Naive thymus-derived CD4-positive, alpha-beta T cell (primary cell): ENCODE data around the gene PRKCB. TPM values are rescaled to one million over a fixed set of nuclear protein-coding genes. Genes with fewer than 3 reads are reported as not detected.

Experiments
- ATAC-seq: fragments of 150-1000 bp; cut with Tn5 transposase; 2 replicates; pipeline ENCODE4 v1.10.0; 2021; ENCODE audit warnings: mild to moderate bottlenecking, moderate library complexity
- CTCF ChIA-PET: fragments of 350-600 bp; sonication (Branson Sonifier 250); formaldehyde crosslinking; loops from one replicate; lab custom pipeline; 2021; ENCODE audit warnings: antibody characterized with exemption; lab: Charles Lee
- POLR2A ChIA-PET: fragments of 350-600 bp; sonication (Branson Sonifier 250); formaldehyde crosslinking; loops from one replicate; lab custom pipeline; 2021; ENCODE audit warnings: antibody characterized with exemption, inconsistent platforms; lab: Charles Lee
- DNase-seq, 9 donors: peaks; one replicate each; pipeline versions ENCODE4 v3.0.0 to v3.0.0-alpha.2; 2020 to 2022; ENCODE audit warnings: mixed read lengths in 1 of 9
- H3K27ac ChIP-seq: one replicate; pipeline ENCODE4 v1.7.0; 2013; ENCODE audit warnings: mild to moderate bottlenecking, low read depth, low read length, moderate library complexity
- H3K27me3 ChIP-seq, 2 donors: one replicate each; pipeline ENCODE4 v1.7.0; 2013; ENCODE audit warnings: low read length in 2 of 2, mild to moderate bottlenecking in 2 of 2, moderate library complexity in 2 of 2; ENCODE audit not compliant: control insufficient read depth in 2 of 2, insufficient read depth in 2 of 2
- H3K36me3 ChIP-seq, 3 experiments: 1 replicate in 2 of 3; 2 replicates in 1 of 3; pipeline ENCODE4 v1.7.0; 2013; ENCODE audit warnings: low read length in 3 of 3, mild to moderate bottlenecking in 3 of 3, moderate library complexity in 1 of 3; ENCODE audit not compliant: insufficient read depth in 3 of 3, control insufficient read depth in 2 of 3
- H3K4me1 ChIP-seq, 2 donors: one replicate each; pipeline ENCODE4 v1.7.0; 2013; ENCODE audit warnings: low read length in 2 of 2, mild to moderate bottlenecking in 2 of 2, moderate library complexity in 1 of 2; ENCODE audit not compliant: control insufficient read depth in 2 of 2, insufficient read depth in 2 of 2
- H3K4me3 ChIP-seq: 2 replicates; pipeline ENCODE4 v1.7.0; 2013; ENCODE audit warnings: mild to moderate bottlenecking, low read length
- H3K9me3 ChIP-seq, 3 experiments: 1 replicate in 2 of 3; 2 replicates in 1 of 3; pipeline ENCODE4 v1.7.0; 2013; ENCODE audit warnings: low read length in 3 of 3; ENCODE audit not compliant: control insufficient read depth in 2 of 3
- H3K27ac Mint-ChIP-seq, 9 donors: one replicate each; pipeline ENCODE4 v1.8.0; 2020 to 2022; ENCODE audit warnings: mixed read lengths in 9 of 9, mild to moderate bottlenecking in 8 of 9, moderate library complexity in 5 of 9, inconsistent platforms in 2 of 9
- H3K27me3 Mint-ChIP-seq, 5 donors: one replicate each; pipeline ENCODE4 v1.8.0; 2021 to 2022; ENCODE audit warnings: mixed read lengths in 5 of 5, mild to moderate bottlenecking in 1 of 5
- H3K36me3 Mint-ChIP-seq, 5 donors: one replicate each; pipeline ENCODE4 v1.8.0; 2020 to 2022; ENCODE audit warnings: mixed read lengths in 5 of 5, mild to moderate bottlenecking in 3 of 5, inconsistent platforms in 1 of 5
- H3K4me1 Mint-ChIP-seq, 7 donors: one replicate each; pipeline ENCODE4 v1.8.0; 2020 to 2022; ENCODE audit warnings: mixed read lengths in 7 of 7, mild to moderate bottlenecking in 3 of 7, inconsistent platforms in 1 of 7
- H3K4me3 Mint-ChIP-seq, 10 donors: one replicate each; pipeline ENCODE4 v1.8.0; 2020 to 2022; ENCODE audit warnings: mild to moderate bottlenecking in 10 of 10, mixed read lengths in 10 of 10, moderate library complexity in 6 of 10, inconsistent platforms in 2 of 10
- H3K9me3 Mint-ChIP-seq, 11 donors: one replicate each; pipeline ENCODE4 v1.8.0; 2020 to 2022; ENCODE audit warnings: mixed read lengths in 11 of 11, mild to moderate bottlenecking in 4 of 11, inconsistent platforms in 1 of 11, moderate library complexity in 1 of 11
- intact Hi-C, 2 donors: fragments of 100-400 bp; cut with micrococcal nuclease; formaldehyde crosslinking; loops; one replicate each; pipeline ENCODE4 v1.15.1; 2023
- polyA plus RNA-seq, 2 donors: library from polyadenylated mRNA; unstranded; fragments of 300-500 nt; fragmentation: Illumina TruSeq; gene quantifications; one replicate each; pipeline ENCODE4 v1.2.3, GENCODE V29; 2021
- total RNA-seq, 6 experiments: library from RNA in 5 of 6; stranded (reverse) in 5 of 6; gene quantifications; 1 replicate in 5 of 6; 2 replicates in 1 of 6; pipeline ENCODE4 v1.2.3 and lab custom pipeline; 2021 to 2026

PRKCB gene
- total and polyA plus RNA-seq, 7 experiments from 2014 or later: 32.4 to 180 (median 72.9) TPM

DNA sequence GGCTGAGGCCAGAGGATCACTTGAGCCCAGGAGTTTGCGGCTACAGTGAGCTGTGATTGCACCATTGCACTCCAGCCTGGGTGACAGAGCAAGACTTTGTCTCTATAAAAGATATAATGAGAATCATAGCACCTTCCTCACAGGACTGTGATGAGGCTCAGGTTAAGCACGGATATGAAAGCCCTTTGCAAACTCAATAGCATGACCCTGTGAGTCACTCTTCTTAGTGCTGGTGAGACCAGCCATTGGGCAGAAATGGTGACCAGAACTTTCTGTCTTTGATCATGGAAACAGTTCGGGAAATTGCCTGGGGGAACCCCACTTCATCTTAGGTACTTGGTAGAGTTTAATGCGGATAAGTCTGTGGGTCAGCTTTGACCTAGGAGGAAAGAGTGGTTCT is 144.2 kb downstream of the PRKCB start:
- CTCF ChIA-PET: no interaction called here

DNA sequence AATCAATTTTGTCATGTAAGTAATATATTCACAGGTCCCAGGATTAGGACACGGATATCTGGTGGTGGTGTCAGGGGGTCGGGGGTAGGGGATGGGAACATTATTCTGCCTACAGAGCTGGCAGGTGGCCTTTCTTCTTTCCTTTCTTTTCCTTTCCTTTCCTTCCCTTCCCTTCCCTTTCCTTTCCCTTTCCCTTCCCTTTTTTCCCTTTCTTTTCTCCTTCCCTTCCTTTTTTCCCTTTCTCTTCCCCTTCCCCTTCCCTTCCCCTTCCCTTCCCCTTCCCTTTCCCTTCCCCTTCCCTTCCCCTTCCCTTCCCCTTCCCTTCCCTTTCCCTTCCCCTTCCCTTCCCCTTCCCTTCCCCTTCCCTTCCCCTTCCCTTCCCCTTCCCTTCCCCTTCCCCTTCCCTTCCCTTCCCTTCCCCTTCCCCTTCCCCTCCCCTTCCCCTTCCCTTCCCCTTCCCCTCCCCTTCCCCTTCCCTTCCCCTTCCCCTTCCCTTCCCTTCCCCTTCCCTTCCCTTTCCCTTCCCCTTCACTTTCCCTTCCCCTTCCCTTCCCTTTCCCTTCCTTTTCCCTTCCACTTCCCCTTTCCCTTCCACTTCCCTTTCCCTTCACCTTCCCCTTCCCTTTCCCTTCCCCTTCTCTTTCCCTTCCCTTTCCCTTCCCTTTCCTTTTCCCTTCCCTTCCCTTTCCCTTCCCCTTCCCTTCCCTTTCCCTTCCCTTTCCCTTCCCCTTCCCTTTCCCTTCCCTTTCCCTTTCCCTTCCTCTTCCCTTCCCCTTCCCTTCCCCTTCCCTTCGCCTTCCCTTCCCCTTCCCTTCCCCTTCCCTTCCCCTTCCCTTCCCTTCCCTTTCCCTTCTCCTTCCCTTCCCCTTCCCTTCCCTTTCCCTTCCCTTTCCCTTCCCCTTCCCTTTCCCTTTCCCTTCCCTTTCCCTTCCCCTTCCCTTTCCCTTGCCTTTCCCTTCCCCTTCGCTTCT is 145.9 kb downstream of the PRKCB start:
- H3K9me3 Mint-ChIP-seq: no peaks in the 10 kb centered on the region
- peaks cover 3 to 39% (median 13%) of the 10 kb centered on the region in 7 donors for H3K4me1 Mint-ChIP-seq

More for the DNA sequence above, 144.2 kb downstream of the PRKCB start:
- peak overlapping the region in 1 of 9 donors; percentile 62 for H3K27ac Mint-ChIP-seq
- no peaks in the 10 kb centered on the region for H3K27me3 Mint-ChIP-seq
- no peaks in the 10 kb centered on the region for H3K36me3 ChIP-seq
- no peak overlapping the region for H3K27ac ChIP-seq
- H3K4me1 ChIP-seq: peaks cover 0 to 10% of the 10 kb centered on the region in 2 donors
- no peaks in the 10 kb centered on the region for H3K9me3 ChIP-seq
- peaks cover 18 to 51% (median 27%) of the 10 kb centered on the region in 7 donors for H3K4me1 Mint-ChIP-seq
- H3K9me3 Mint-ChIP-seq: no peaks in the 10 kb centered on the region
- H3K4me3 ChIP-seq: no peak overlapping the region
- H3K27me3 ChIP-seq: no peaks in the 10 kb centered on the region
- POLR2A ChIA-PET: no interaction called here
- peaks cover 0 to 26% (median 11%) of the 10 kb centered on the region in 5 donors for H3K36me3 Mint-ChIP-seq
- no peak overlapping the region for H3K4me3 Mint-ChIP-seq
- no peak for ATAC-seq
- DNase-seq: no peak
- intact Hi-C loops: no loop called here

DNA sequence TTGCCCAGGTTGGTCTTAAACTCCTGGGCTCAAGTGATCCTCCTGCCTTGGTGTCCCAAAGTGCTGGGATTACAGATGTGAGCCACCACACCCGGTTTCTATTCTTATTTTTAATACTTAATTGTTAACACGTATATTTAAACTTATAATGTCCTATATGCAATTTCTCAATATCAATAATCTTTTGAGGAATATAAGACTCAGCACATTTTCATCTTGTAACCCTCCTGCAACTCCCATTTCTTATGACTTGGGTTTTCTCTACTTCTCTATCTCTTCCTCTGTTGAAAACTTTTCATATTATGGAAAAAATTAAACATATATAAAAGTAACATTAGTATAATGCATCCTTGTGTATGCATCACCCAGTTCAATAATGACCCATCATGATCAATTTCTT is 150.7 kb downstream of the PRKCB start:
- Mint-ChIP-seq H3K4me1 (peaks cover 4 to 24% (median 9%) of the 10 kb centered on the region in 7 donors), H3K9me3 (no peaks in the 10 kb centered on the region), H3K4me3 (no peak overlapping the region), H3K27me3 (no peaks in the 10 kb centered on the region), H3K27ac (no peak overlapping the region), H3K36me3 (peaks cover 0 to 46% (median 29%) of the 10 kb centered on the region in 5 donors)
- intact Hi-C loops: no loop called here
- ChIA-PET CTCF (no interaction called here), POLR2A (no interaction called here)
- ATAC-seq: no peak
- no peaks in the 10 kb centered on the region for H3K9me3 ChIP-seq
- no peak for DNase-seq
- no peak overlapping the region for H3K27ac ChIP-seq
- H3K36me3 ChIP-seq: peaks cover 0 to 8% (median 0%) of the 10 kb centered on the region in 3 experiments
- H3K4me1 ChIP-seq: peaks cover 0 to 10% of the 10 kb centered on the region in 2 donors
- H3K4me3 ChIP-seq: no peak overlapping the region
- no peaks in the 10 kb centered on the region for H3K27me3 ChIP-seq

More for the DNA sequence above, 145.9 kb downstream of the PRKCB start:
- Mint-ChIP-seq H3K36me3 (peaks cover 0 to 27% (median 9%) of the 10 kb centered on the region in 5 donors), H3K4me3 (no peak overlapping the region), H3K27ac (peak overlapping the region in 1 of 9 donors; percentile 33), H3K27me3 (no peaks in the 10 kb centered on the region)
- Histone ChIP-seq H3K4me3 (no peak overlapping the region), H3K27me3 (no peaks in the 10 kb centered on the region), H3K9me3 (no peaks in the 10 kb centered on the region), H3K4me1 (peaks cover 0 to 3% of the 10 kb centered on the region in 2 donors), H3K27ac (no peak overlapping the region), H3K36me3 (no peaks in the 10 kb centered on the region)
- no peak for ATAC-seq
- ChIA-PET POLR2A (no interaction called here), CTCF (no interaction called here)
- no peak for DNase-seq
- intact Hi-C loops: no loop called here

DNA sequence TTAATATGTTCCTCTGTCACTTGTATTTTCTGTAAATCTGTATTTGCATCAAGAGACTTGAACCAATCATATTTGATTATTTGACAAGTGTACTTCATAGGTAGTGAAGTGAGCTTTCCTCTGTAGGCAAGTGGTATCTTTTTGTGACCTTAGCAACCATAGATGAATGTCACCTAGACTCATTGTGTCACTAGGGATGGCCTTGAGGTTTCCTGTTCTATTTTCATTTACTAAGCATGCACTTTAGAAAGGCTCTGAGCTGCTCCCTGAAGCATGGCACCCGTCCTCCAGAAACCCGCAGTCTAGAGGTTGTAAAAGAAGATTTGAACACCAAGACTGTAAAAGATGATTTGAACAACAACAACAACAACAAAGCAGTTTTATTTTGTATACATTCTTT is 151.7 kb downstream of the PRKCB start:
- no peaks in the 10 kb centered on the region for H3K27me3 Mint-ChIP-seq
- Histone ChIP-seq H3K36me3 (peaks cover 0 to 8% (median 0%) of the 10 kb centered on the region in 3 experiments), H3K27ac (no peak overlapping the region), H3K4me1 (peaks cover 0 to 10% of the 10 kb centered on the region in 2 donors), H3K9me3 (no peaks in the 10 kb centered on the region), H3K4me3 (no peak overlapping the region), H3K27me3 (no peaks in the 10 kb centered on the region)
- ChIA-PET CTCF (no interaction called here), POLR2A (no interaction called here)
- H3K4me1 Mint-ChIP-seq: peaks cover 4 to 24% (median 9%) of the 10 kb centered on the region in 7 donors
- ATAC-seq (peak; percentile 40), DNase-seq (no peak)
- intact Hi-C loops: no loop called here
- H3K9me3 Mint-ChIP-seq: no peaks in the 10 kb centered on the region
- no peak overlapping the region for H3K4me3 Mint-ChIP-seq
- H3K27ac Mint-ChIP-seq: no peak overlapping the region
- peaks cover 0 to 53% (median 32%) of the 10 kb centered on the region in 5 donors for H3K36me3 Mint-ChIP-seq

DNA sequence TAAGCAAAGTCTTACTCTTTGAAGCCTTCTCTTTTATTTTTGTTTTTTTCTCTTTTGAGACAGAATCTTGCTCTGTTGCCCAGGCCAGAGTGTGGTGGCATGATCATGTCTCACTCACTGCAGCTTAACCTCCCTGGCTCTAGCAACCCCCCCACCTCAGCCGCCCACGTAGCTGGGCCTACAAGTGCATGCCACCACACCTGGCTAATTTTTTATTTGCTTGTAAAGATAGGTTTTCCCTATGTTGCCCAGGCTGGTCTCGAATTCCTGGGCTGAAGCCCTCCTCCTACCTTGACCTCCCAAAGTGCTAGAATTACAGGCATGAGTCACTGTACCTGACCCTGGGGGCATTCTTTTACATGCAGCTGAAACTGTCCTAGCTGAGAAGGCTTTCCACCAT is 154.7 kb downstream of the PRKCB start:
- H3K4me1 Mint-ChIP-seq: peaks cover 0 to 17% (median 4%) of the 10 kb centered on the region in 7 donors
- DNase-seq (no peak), ATAC-seq (no peak)
- Histone ChIP-seq H3K4me1 (peaks cover 0 to 10% of the 10 kb centered on the region in 2 donors), H3K27ac (no peak overlapping the region), H3K27me3 (no peaks in the 10 kb centered on the region), H3K36me3 (peaks cover 0 to 11% (median 0%) of the 10 kb centered on the region in 3 experiments), H3K9me3 (no peaks in the 10 kb centered on the region), H3K4me3 (no peak overlapping the region)
- H3K36me3 Mint-ChIP-seq: peaks cover 0 to 52% (median 27%) of the 10 kb centered on the region in 5 donors
- POLR2A ChIA-PET: interaction anchor here (0.7 kb wide), 1 partner anchor 52 kb away, joined by 3 read pairs; no protein-coding TSS in a partner anchor
- H3K4me3 Mint-ChIP-seq: no peak overlapping the region
- peak overlapping the region in 1 of 9 donors; percentile 41 for H3K27ac Mint-ChIP-seq
- CTCF ChIA-PET: interaction anchor here (0.7 kb wide), 1 partner anchor 185 kb away, joined by 3 read pairs; no protein-coding TSS in a partner anchor
- intact Hi-C loops: no loop called here
- H3K27me3 Mint-ChIP-seq: no peaks in the 10 kb centered on the region
- no peaks in the 10 kb centered on the region for H3K9me3 Mint-ChIP-seq

DNA sequence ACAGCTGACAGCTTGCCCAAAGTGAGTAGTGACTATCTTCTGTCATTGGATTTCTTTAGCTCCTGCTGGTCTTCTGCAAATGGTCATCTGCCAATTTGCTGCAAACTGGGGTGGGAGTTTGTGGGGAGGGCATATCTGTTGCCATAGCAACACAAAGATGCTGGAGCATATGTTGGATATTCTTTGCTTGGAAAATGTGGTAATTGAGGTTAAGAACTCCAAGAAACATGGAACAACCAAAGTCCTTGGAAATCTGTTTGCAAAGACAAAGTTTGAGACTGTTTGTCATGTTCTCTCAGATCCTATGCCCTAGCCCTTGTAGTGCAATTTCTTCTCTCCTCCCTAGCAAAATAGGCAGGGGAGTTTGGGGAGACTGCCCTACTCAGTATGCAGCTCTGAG is 155.3 kb downstream of the PRKCB start:
- Histone ChIP-seq H3K4me3 (no peak overlapping the region), H3K4me1 (peaks cover 0 to 10% of the 10 kb centered on the region in 2 donors), H3K27me3 (no peaks in the 10 kb centered on the region), H3K36me3 (peaks cover 0 to 12% (median 0%) of the 10 kb centered on the region in 3 experiments), H3K9me3 (no peaks in the 10 kb centered on the region), H3K27ac (no peak overlapping the region)
- H3K9me3 Mint-ChIP-seq: no peaks in the 10 kb centered on the region
- no peaks in the 10 kb centered on the region for H3K27me3 Mint-ChIP-seq
- ChIA-PET POLR2A (no interaction called here), CTCF (no interaction called here)
- peak overlapping the region in 1 of 9 donors; percentile 41 for H3K27ac Mint-ChIP-seq
- peaks cover 4 to 55% (median 32%) of the 10 kb centered on the region in 5 donors for H3K36me3 Mint-ChIP-seq
- no peak overlapping the region for H3K4me3 Mint-ChIP-seq
- ATAC-seq: no peak
- DNase-seq: no peak
- H3K4me1 Mint-ChIP-seq: peaks cover 0 to 17% (median 4%) of the 10 kb centered on the region in 7 donors
- intact Hi-C loops: no loop called here
